Neutrophil (primary cell): ENCODE measurements around the gene PRELP.

ENCODE experiments used
- H3K27ac ChIP-seq: fragments of 200-600 bp; sonication (generic); 2 replicates; pipeline ENCODE4 v1.5.1; 2016; ENCODE audit warnings: mild to moderate bottlenecking, moderate library complexity
- H3K27me3 ChIP-seq: fragments of 200-600 bp; sonication (generic); 2 replicates; pipeline ENCODE4 v1.6.0; 2016; ENCODE audit warnings: mild to moderate bottlenecking
- H3K36me3 ChIP-seq: fragments of 200-600 bp; sonication (generic); 2 replicates; pipeline ENCODE4 v1.5.1; 2017
- H3K4me1 ChIP-seq, 2 experiments: fragments of 200-600 bp in 1 of 2; sonication (generic) in 1 of 2; 1 replicate in 1 of 2; 2 replicates in 1 of 2; pipeline versions ENCODE4 v1.5.1 to v1.6.1; 2013 to 2016; ENCODE audit warnings: low read depth in 1 of 2, low read length in 1 of 2, mild to moderate bottlenecking in 1 of 2, moderate library complexity in 1 of 2; ENCODE audit not compliant: control insufficient read depth in 1 of 2, insufficient read depth in 1 of 2
- H3K4me3 ChIP-seq, 2 experiments: fragments of 200-600 bp in 1 of 2; sonication (generic) in 1 of 2; 1 replicate in 1 of 2; 2 replicates in 1 of 2; pipeline ENCODE4 v1.5.1; 2013 to 2016; ENCODE audit warnings: low read depth in 1 of 2, low read length in 1 of 2, mild to moderate bottlenecking in 1 of 2, moderate library complexity in 1 of 2
- H3K9me3 ChIP-seq: fragments of 200-600 bp; sonication (generic); 2 replicates; pipeline ENCODE4 v1.5.1; 2016
- CTCF ChIP-seq: fragments of 200-600 bp; sonication (generic); IDR thresholded peaks from 2 replicates; pipeline ENCODE4 v1.5.1; 2016; ENCODE audit warnings: antibody characterized with exemption

PRELP gene

GRCh38 chr1:203537806-203538464 lies 62.3 kb downstream of the PRELP start:
- Histone ChIP-seq H3K27me3 (no peaks in the 10 kb centered on the region), H3K9me3 (no peaks in the 10 kb centered on the region), H3K27ac (no peak overlapping the region), H3K36me3 (no peaks in the 10 kb centered on the region), H3K4me1 (peaks cover 8 to 10% of the 10 kb centered on the region in 2 experiments), H3K4me3 (no peak overlapping the region)
- TF ChIP-seq CTCF, result no peak

GRCh38 chr1:203538726-203539125 lies 63.1 kb downstream of the PRELP start:
- Histone ChIP-seq H3K27me3 (no peaks in the 10 kb centered on the region), H3K36me3 (no peaks in the 10 kb centered on the region), H3K4me1 (peaks cover 8 to 10% of the 10 kb centered on the region in 2 experiments), H3K4me3 (no peak overlapping the region), H3K9me3 (no peaks in the 10 kb centered on the region), H3K27ac (no peak overlapping the region)
- no peak for TF ChIP-seq CTCF

- H3K27ac ChIP-seq, result no peak overlapping the region
- H3K9me3 ChIP-seq, result no peaks in the 10 kb centered on the region
- no peak overlapping the region for H3K4me3 ChIP-seq
- peaks cover 8 to 10% of the 10 kb centered on the region in 2 experiments for H3K4me1 ChIP-seq
- no peak for TF ChIP-seq CTCF
- no peaks in the 10 kb centered on the region for H3K27me3 ChIP-seq
- no peaks in the 10 kb centered on the region for H3K36me3 ChIP-seq
These were observed 64.4 kb downstream of the PRELP start for GRCh38 chr1:203539831-203540546.
